Prostate gland (tissue), 2 donors: ENCODE measurements around the gene ZNF274. TPM values are rescaled to one million over a fixed set of nuclear protein-coding genes. Genes with fewer than 3 reads are reported as not detected.

Source experiments
- DNase-seq: peaks from one replicate; pipeline ENCODE4 v3.0.0-alpha.2; 2019; ENCODE audit warnings: low spot score
- H3K27ac ChIP-seq, 2 donors: fragments of 200-600 bp; sonication (generic); 2 replicates each; pipeline ENCODE4 v1.5.1; 2017 to 2019
- H3K27me3 ChIP-seq: fragments of 200-600 bp; sonication (generic); replicated peaks from 2 replicates; pipeline ENCODE4 v1.5.1; 2019; ENCODE audit not compliant: insufficient read depth
- H3K36me3 ChIP-seq, 2 donors: fragments of 200-600 bp; sonication (generic); 1 replicate in 1 of 2; 2 replicates in 1 of 2; pipeline versions ENCODE4 v1.5.1 to v1.8.1; 2017 to 2019
- H3K4me1 ChIP-seq: fragments of 200-600 bp; sonication (generic); replicated peaks from 2 replicates; pipeline ENCODE4 v1.5.1; 2019
- H3K4me3 ChIP-seq, 2 donors: fragments of 200-600 bp; sonication (generic); 2 replicates each; pipeline ENCODE4 v1.5.1; 2017 to 2019
- H3K9me3 ChIP-seq: fragments of 200-600 bp; sonication (generic); 2 replicates; pipeline ENCODE4 v1.5.1; 2017
- POLR2A ChIP-seq: fragments of 450-650 bp; IDR thresholded peaks from one replicate; pipeline ENCODE4 v1.6.1; 2016; ENCODE audit warnings: antibody characterized with exemption, mild to moderate bottlenecking
- POLR2AphosphoS5 ChIP-seq: sonication (generic); formaldehyde crosslinking; IDR thresholded peaks from one replicate; pipeline ENCODE4 v1.6.1; 2017; ENCODE audit warnings: antibody characterized with exemption
- WGBS: methylation state at CpG from one replicate; pipeline ENCODE4 v1.1.5; 2018; 5-methylcytosine and 5-hydroxymethylcytosine counted together
- intact Hi-C: fragments of 100-400 bp; cut with DNase I; formaldehyde crosslinking; loops from one replicate; pipeline ENCODE4 v1.14.2; 2022
- total RNA-seq, 2 donors: library from RNA; depleted of rRNA; stranded (reverse); fragments of >200 nt; gene quantifications; one replicate each; pipeline ENCODE4 v1.1.0, GENCODE V29; 2016
- TF ChIP-seq, protein P1 (sequence below), 4 experiments: fragments of 200-600 bp in 2 of 4; fragments of 450-650 bp in 2 of 4; sonication (generic) in 2 of 4; IDR thresholded peaks; 1 replicate in 3 of 4; 2 replicates in 1 of 4; pipeline ENCODE4 v1.5.1; 2016 to 2019; ENCODE audit warnings: antibody characterized with exemption in 4 of 4, mild to moderate bottlenecking in 2 of 4, moderate library complexity in 2 of 4

ZNF274 gene
- total RNA-seq, 2 donors from 2014 or later = 34.5 to 34.7 TPM

DNA sequence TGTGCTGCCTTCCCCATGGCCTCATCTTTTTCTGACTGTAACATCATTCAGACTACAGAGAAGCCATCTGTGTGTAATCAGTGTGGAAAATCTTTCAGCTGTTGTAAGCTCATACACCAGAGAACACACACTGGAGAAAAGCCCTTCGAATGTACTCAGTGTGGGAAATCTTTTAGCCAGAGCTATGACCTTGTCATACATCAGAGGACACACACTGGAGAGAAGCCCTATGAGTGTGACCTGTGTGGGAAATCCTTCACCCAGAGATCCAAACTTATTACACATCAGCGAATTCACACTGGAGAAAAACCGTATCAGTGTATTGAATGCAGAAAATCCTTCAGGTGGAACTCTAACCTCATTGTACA is 78.7 kb downstream of the ZNF274 start:
- intact Hi-C loops = no loop called here
- no peak for DNase-seq
- H3K27ac ChIP-seq = no peak overlapping the region
- H3K9me3 ChIP-seq = peaks cover 37% of the 10 kb centered on the region
- H3K4me3 ChIP-seq = no peak overlapping the region
- no peaks in the 10 kb centered on the region for H3K27me3 ChIP-seq
- peaks cover 7 to 16% of the 10 kb centered on the region in 2 donors for H3K36me3 ChIP-seq
- 96% methylated on average over 3 of the region's 3 CpGs for WGBS
- TF ChIP-seq POLR2A (no peak), POLR2AphosphoS5 (no peak)
- TF ChIP-seq, protein P1, sequence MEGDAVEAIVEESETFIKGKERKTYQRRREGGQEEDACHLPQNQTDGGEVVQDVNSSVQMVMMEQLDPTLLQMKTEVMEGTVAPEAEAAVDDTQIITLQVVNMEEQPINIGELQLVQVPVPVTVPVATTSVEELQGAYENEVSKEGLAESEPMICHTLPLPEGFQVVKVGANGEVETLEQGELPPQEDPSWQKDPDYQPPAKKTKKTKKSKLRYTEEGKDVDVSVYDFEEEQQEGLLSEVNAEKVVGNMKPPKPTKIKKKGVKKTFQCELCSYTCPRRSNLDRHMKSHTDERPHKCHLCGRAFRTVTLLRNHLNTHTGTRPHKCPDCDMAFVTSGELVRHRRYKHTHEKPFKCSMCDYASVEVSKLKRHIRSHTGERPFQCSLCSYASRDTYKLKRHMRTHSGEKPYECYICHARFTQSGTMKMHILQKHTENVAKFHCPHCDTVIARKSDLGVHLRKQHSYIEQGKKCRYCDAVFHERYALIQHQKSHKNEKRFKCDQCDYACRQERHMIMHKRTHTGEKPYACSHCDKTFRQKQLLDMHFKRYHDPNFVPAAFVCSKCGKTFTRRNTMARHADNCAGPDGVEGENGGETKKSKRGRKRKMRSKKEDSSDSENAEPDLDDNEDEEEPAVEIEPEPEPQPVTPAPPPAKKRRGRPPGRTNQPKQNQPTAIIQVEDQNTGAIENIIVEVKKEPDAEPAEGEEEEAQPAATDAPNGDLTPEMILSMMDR (IDR thresholded peaks at IDR 0.05) = no peak
- H3K4me1 ChIP-seq = no peaks in the 10 kb centered on the region

DNA sequence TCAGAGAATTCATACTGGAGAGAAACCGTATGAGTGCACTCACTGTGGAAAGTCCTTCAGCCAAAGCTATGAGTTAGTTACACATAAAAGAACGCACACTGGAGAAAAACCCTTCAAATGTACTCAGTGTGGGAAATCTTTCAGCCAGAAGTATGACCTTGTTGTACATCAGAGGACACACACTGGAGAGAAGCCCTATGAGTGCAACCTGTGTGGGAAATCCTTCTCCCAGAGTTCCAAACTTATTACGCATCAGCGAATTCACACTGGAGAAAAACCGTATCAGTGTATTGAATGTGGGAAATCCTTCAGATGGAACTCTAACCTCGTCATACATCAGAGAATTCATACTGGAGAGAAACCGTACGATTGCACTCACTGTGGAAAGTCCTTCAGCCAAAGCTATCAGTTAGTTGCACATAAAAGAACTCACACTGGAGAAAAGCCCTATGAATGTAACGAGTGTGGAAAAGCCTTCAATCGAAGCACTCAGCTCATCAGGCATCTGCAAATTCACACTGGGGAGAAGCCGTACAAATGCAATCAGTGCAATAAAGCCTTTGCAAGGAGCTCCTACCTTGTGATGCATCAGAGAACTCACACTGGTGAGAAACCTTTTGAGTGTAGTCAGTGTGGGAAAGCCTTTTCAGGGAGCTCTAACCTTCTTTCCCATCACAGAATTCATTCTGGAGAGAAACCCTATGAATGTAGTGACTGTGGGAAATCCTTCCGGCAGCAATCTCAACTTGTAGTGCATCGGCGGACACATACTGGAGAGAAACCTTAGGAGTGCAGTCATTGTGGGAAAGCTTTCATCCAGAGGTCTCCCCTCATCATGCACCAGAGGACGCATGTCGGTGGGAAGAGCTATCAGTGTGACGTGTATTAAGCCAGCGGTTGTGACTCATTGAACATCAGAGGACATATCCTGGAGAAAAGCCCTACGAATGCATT is 79.4 kb downstream of the ZNF274 start:
- no peak overlapping the region for H3K4me3 ChIP-seq
- WGBS = 94% methylated on average over 19 of the region's 19 CpGs
- peaks cover 7 to 16% of the 10 kb centered on the region in 2 donors for H3K36me3 ChIP-seq
- TF ChIP-seq POLR2AphosphoS5 (no peak), POLR2A (no peak)
- intact Hi-C loops = no loop called here
- DNase-seq = no peak
- no peaks in the 10 kb centered on the region for H3K27me3 ChIP-seq
- H3K4me1 ChIP-seq = no peaks in the 10 kb centered on the region
- no peak overlapping the region for H3K27ac ChIP-seq
- peaks cover 37% of the 10 kb centered on the region for H3K9me3 ChIP-seq

DNA sequence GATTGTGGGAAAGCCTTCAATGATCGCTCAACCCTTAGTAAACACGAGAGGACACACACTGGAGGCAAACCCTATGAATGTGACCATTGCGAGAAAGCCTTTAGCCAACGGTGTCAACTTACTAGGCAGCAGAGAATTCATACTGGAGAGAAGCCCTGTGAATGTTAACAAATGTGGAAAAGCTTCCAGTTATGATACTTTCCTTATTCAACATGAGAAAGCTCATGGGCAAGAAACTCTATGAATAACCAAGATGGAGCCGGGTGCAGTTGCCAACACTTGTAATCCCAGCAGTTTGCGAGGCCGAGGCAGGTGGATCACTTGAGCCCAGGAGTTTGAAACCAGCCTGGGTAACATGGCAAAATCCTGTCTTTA is 80.0 kb downstream of the ZNF274 start:
- H3K36me3 ChIP-seq = peaks cover 3 to 12% of the 10 kb centered on the region in 2 donors
- no peak for DNase-seq
- no peaks in the 10 kb centered on the region for H3K27me3 ChIP-seq
- H3K9me3 ChIP-seq = peaks cover 30% of the 10 kb centered on the region
- H3K4me3 ChIP-seq = no peak overlapping the region
- TF ChIP-seq POLR2AphosphoS5 (no peak), POLR2A (no peak)
- TF ChIP-seq, protein P1 (IDR thresholded peaks at IDR 0.05) = no peak
- no peak overlapping the region for H3K27ac ChIP-seq
- intact Hi-C loops = no loop called here
- no peaks in the 10 kb centered on the region for H3K4me1 ChIP-seq
- 95% methylated on average over 7 of the region's 7 CpGs for WGBS

Other genes starting within 250 kb of the ZNF274 start
- 1 to 10 TPM; 3.6 to 9.0 TPM for gene ZNF418, start 247.7 kb upstream of the ZNF274 start, total RNA-seq
- 1 to 10 TPM; 7.2 to 8.1 TPM for gene ZNF256, start 235.4 kb upstream of the ZNF274 start, total RNA-seq
- under 1 TPM in 1 of 2 donors, not detected in 1; 0.87 TPM for gene C19orf18, start 208.5 kb upstream of the ZNF274 start, total RNA-seq
- gene ZNF606, start 180.2 kb upstream of the ZNF274 start, total RNA-seq = 10 to 100 TPM; 44.7 to 51.3 TPM
- gene ZSCAN1, start 149.0 kb upstream of the ZNF274 start, total RNA-seq = 1 to 10 TPM; 2.2 to 5.2 TPM
- gene ZNF135, start 123.8 kb upstream of the ZNF274 start, total RNA-seq = 10 to 100 TPM; 13.4 to 19.3 TPM
- gene ZSCAN18, start 84.8 kb upstream of the ZNF274 start, total RNA-seq = 100 to 1,000 TPM; 108 to 146 TPM
- 10 to 100 TPM; 14.7 to 18.4 TPM for gene ZNF329, start 32.3 kb upstream of the ZNF274 start, total RNA-seq
- gene ZNF544, start 45.9 kb downstream of the ZNF274 start, total RNA-seq = 10 to 100 TPM; 56.9 to 87.4 TPM
- gene ZNF8, start 95.9 kb downstream of the ZNF274 start, total RNA-seq = 1 to 10 TPM; 6.1 to 9.3 TPM
- 10 to 100 TPM; 40.1 to 54.5 TPM for gene ERVK3-1, start 122.3 kb downstream of the ZNF274 start, total RNA-seq
- 1 to 10 TPM; 2.7 to 4.1 TPM for gene ZSCAN22, start 143.9 kb downstream of the ZNF274 start, total RNA-seq
- 10 to 100 TPM in 1 of 2 donors, 1 to 10 TPM in 1; 5.6 to 25.6 TPM for gene A1BG, start 170.4 kb downstream of the ZNF274 start, total RNA-seq
- 10 to 100 TPM in 1 of 2 donors, 1 to 10 TPM in 1; 6.6 to 11.0 TPM for gene ZNF497, start 179.7 kb downstream of the ZNF274 start, total RNA-seq
- gene ZNF837, start 198.0 kb downstream of the ZNF274 start, total RNA-seq = 10 to 100 TPM; 12.2 to 15.7 TPM
- 1,000 to 10,000 TPM; 1,184 to 2,289 TPM for gene RPS5, start 204.2 kb downstream of the ZNF274 start, total RNA-seq
- 1 to 10 TPM in 1 of 2 donors, under 1 TPM in 1; 0.62 to 7.0 TPM for gene RNF225, start 212.6 kb downstream of the ZNF274 start, total RNA-seq
- 10 to 100 TPM; 10.8 to 19.4 TPM for gene ZNF584, start 225.6 kb downstream of the ZNF274 start, total RNA-seq